GM18502 (cell line): ENCODE data around the gene ASAP3.

ENCODE experiments used
- ATAC-seq: cut with Tn5 transposase; IDR thresholded peaks from one replicate; pipeline ENCODE4 v1.9.1; 2021; ENCODE audit warnings: mild to moderate bottlenecking; ENCODE audit not compliant: unreplicated experiment, poor library complexity

The ASAP3 gene

DNA sequence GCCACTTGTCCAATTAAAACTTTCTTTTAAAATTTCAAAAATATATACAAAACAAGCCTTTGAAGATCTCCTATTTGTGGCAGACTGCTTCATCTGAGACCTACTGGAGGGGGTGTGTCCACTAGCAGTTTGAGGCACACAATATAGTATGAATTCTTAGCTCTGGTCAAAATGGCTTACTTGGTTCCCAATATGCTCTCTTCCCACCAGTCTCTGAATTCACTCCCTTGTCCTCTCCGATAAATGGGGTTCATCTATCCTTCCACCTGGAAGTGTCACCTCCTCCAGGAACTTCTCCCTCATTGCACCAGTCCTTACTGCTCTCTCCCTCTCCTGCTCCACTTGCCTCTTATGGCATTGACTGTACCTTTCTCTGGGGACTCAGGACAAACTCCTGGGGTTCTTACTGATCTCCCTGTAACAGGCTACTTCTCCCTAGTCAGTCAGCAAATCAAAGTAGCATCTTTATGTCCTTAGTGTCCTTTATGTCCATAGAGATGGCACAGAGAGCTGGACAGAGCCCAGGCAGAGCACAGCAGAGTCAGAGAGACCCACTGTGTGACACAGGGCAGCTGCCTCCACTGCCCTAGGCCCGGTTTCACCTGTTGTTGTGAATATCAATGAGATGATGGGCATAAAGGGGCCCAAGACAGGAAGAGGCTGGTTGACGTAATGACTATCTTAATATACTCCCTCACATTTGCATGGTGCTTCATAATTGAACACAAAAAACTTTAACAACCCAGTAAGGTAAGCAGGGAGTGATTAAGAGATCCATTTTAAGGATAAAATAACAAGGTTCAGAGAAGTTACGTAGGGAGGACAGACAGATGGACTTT is 3.6 kb downstream of the ASAP3 start:
- no peak for ATAC-seq

GRCh38 chr1:23479666-23479941 is 4.4 kb downstream of the ASAP3 start:
- ATAC-seq, result no peak

DNA sequence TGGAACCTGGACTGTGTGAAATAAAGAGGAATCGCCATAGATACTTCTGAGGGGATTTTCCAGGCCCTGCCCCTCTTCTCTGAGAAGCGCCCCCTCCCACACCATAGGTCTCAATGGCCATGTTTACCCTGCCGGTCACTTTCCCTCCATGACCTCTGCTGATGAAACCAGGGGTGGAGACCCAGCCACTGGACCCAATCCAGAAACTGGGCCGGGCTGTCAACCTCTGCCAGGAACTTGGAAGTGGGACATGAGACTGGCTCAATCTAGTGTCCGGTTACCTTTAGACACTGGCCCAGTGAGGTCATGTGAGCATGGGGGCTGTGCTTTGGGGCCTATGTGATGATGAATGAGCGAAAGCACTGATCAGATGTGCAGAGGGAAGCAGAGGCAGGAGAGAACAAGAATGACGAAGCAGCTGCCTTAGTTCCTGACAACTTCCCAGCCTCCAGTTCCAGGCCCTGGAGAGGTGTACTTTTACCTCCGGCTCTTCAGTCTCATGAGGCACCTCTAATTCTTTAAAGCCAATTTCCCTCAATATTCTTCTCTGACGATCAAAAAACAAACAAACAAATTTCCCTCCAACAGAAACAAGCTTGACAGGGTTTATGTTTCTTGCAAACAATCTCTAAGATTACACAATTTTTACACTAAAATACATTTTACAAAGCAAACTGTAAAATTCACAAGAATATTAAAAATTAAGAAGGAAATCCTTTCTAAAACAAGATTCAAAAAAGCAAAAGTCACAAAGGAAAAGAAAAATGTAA is 4.9 kb downstream of the ASAP3 start:
- ATAC-seq, result no peak

DNA sequence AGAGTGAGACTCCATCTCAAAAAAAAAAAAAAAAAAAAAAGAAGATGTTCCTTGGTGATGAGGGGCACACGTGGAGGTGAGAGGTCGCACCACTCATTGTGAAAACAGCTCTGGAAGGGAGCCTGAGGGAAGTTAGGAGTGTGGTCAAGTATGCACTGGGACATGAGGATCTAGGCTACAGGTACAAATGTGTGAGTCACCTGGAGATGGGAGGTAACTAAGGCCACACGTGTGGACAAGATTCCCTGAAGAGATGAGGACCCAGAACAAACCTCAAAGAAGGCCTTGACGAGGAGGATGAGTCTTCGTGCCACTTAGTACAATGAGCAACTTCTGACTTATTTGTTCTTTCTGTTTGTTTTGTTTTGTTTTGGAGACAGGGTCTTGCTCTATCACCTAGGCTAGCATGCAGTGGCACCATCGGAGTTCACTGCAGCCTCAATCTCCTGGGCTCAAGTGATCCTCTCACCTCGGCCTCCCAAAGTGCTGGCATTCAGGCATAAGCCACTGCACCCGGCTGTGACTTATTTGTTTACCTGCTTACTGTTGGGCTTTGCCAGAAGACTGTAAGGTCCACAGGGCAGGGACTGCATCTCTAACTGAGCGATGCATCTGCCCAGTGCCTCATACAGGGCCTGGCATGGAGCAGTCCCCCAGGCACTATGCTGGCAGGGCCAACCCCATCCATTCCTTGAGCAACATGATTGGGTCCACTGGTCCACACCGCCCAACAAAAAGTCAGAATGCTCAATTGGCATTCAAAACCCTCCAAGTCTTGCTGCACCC is 6.4 kb downstream of the ASAP3 start:
- no peak for ATAC-seq

DNA sequence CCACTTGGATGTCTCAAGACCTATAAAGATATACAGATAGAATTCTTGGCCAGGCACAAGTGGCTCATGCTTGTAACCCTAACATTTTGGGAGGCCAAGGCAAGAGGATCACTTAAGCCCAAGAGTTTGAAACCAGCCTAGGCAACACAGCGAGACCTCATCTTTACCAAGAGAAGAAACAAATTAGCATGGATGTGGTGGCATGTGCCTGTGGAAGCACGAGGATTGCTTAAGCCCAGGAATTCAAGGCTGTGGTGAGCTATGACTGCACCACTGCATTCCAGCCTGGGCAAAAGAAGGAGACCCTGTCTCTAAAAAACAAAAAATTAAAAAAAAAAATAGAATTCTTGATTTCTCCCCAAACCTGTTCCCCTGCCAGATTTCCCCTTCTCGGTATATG is 8.3 kb downstream of the ASAP3 start:
- no peak for ATAC-seq

- no peak for ATAC-seq
These were observed 8.8 kb downstream of the ASAP3 start for GRCh38 chr1:23475134-23475628.

DNA sequence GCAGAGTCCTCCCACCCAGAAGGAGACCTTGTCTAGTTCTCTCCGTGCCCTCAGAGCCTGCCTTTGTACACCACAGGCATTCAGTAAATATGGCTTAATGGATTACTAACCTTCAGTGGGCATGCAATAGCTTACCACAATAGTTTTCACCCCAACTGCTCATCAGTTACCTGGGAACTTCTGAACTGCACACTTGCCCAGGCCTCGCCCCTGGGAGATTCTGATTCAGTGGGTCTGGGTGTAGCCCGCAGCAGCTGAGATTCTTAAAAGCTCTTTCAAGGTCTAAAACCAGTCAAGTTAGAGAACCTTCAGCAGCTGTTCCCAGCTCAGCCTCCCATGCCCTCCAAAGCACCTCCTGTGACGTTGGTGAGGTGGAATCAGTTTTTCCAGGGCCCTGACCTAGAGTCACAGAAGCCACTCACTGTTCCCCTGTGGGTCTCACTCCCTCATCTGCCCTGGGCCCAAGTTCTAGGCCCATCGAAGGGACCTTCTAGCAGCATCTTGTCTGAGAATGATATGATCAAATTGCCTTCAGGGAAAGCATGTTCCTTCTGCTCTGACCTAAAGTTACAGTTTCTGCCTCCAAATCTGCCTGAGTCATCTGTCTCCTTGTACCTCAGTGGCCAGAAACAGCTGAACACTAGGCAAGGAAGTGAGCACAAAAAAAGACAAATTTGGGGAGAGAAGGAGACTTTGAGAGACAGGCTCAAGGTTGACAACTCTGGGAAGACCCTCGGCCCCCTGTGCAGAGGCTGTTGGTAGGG is 10.8 kb downstream of the ASAP3 start:
- no peak for ATAC-seq

GRCh38 chr1:23472351-23473036 is 11.5 kb downstream of the ASAP3 start:
- ATAC-seq, result no peak

DNA sequence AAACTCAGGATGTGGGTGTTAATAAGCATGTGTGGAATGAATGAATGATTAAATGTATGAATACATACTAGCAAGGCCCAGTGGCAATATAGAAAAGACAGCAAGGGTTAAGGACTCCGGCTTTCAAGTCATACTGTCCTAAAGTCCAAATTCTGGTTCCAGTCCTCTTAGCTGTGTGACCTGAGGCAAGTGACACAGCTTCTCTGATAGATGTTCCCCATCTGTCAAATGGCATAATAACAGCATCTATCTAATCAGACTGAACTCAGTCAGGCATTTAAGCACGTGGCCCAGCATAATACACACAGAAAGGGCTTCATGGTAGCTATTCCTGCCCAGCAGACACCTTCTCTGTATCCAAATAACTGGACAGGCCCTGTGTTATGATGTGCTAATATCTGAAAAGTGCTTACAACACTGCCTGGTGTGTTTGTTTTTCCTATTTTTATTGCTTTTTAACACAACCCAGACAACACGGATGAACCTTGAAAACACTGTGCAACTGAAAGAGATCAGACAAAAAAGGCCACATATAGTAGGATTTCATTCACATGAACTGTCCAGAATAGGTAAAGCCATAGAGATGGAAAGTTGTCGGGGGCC is 12.4 kb downstream of the ASAP3 start:
- ATAC-seq, result no peak

DNA sequence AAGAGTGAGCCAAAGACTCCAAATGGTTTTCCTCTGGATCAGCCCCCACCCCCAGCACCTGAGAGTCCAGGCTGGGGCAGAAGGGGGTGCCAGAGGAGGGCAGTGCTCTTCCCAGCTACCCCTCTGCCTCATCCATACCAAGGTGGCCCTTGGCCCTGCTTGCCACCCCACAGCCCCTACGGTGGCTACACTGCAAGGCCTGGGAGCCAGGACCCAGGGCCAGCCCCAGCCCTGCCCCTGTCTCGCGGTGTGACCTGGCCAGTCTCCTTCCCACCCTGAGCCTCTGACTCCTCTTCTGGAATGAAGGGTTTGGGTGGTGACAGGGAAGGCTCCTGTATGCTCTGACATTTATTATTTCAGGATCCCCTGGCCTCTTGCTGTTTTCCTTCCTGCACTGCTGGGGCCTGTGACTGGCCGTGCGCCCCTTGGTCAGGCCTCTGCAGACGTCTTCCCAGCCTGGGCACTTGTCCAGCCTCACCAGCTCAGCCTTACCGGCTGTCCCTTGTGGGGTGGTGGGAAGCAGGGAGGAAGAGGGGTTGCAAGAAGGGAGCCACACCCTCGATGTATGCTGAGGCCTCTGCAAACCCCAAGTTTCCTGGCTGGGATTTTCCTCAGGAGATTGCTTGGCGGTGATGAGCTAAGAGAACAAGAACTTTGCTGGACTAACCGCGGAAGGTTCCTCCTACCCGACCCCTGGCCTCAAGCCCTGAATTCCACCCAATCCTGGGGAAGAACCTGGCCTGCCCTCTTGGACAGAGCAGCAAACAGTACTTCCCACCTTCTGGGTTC is 13.5 kb downstream of the ASAP3 start:
- ATAC-seq, result no peak

DNA sequence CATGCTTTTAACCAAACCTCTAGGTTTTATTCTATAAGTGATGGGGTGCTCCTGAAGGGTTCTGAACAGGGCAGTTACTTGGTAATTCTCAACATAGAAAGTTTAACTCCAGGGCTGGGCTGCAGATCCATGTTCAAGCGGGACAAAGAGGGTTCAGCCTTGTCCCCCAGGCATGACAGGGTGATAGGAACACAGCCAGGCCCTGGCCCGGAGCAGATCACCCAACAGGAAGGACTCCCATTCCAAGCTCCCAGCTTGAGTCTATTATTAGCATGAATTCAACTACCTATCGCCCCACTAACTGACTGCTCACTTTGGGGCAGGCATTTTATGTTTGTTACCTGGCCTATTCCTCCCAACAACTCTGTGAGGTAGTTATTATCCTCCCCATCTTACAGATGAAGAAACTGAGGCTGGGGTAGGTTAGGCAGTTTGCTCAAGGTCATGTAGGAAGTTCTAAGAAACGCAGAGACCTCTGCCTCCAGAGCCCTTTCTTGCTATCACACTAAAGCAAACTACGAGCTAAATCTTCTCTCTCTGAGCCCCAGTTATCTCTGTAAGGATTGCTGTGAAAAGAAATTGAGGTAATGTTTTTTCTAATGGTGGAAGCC is 14.5 kb downstream of the ASAP3 start:
- no peak for ATAC-seq

GRCh38 chr1:23466423-23466989 is 17.5 kb downstream of the ASAP3 start:
- no peak for ATAC-seq

GRCh38 chr1:23463286-23463685 is 20.7 kb downstream of the ASAP3 start:
- ATAC-seq, result no peak

DNA sequence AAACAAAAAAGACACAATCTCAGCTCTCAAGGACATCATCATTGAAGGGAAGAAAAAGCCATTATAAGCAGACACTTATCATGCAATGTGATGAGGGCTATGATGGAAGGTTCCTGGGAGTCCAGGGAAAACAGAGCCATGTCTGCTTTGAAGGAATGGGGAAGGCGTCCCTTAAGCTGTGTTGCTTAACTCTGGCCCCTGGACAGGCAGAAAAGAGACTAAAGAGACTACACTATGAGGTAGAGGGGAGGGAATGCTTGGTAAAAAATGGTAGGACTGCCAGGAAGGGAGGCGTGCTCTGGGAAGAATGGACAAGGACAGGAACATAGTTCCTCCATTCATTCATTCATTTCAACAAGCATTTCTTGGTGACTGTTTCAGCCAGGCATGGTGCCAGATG is 21.2 kb downstream of the ASAP3 start:
- no peak for ATAC-seq

- ATAC-seq, result no peak
These were observed 22.9 kb downstream of the ASAP3 start for GRCh38 chr1:23461050-23461449.

DNA sequence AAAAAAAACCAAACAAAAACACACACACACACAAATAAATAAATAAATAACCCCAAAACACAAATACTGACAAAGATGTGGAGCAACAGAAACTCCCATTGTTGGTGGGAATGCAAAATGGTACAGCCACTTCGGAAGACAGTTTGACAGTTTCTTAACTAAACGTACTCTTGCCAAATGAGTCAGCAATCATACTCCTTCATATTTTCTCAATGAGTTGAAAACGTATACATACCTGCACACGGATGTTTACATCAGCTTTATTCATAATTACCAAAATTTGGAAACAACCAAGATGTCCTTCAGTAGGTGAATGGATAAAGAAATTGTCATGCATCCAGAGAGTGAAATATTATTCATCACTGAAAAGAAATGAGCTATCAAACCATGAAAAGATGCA is 23.5 kb downstream of the ASAP3 start:
- no peak for ATAC-seq

GRCh38 chr1:23459338-23459757 is 24.6 kb downstream of the ASAP3 start:
- ATAC-seq, result no peak

DNA sequence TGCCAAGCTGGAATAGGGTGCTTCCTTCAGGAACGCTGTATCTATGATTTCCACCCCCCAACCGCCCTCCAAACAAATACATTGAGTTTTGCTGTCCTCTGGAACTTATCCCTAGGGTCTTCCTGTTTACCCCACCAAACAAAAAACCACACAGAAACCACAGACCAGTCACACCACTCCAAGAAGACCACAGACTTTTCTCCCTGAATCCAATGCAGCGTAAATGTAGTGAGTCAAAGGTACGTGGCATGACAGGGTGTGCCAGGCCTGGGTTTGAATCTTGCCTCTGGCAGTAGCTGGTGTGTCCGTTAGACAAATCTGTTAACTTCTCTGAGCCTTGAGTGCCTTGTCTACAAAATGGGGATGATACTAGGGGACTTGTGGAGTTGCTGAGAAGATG is 27.8 kb downstream of the ASAP3 start:
- no peak for ATAC-seq
